Astrocyte (in vitro differentiated cells and primary cell): ENCODE measurements around the gene SOX18. TPM values are rescaled to one million over a fixed set of nuclear protein-coding genes. Genes with fewer than 3 reads are reported as not detected.

Experiments
- DNase-seq: peaks from one replicate; pipeline ENCODE4 v3.0.0-alpha.2; 2010; ENCODE audit warnings: low read depth
- FAIRE-seq: peaks from 2 replicates; lab custom pipeline; 2011; peaks lifted over from hg19 to GRCh38; lab: Jason Lieb, UNC
- H2AFZ ChIP-seq: 2 replicates; pipeline ENCODE4 v1.6.0; 2012; ENCODE audit warnings: low read depth, low read length, inconsistent platforms
- H3K27ac ChIP-seq: 2 replicates; pipeline ENCODE4 v1.5.1; 2011; ENCODE audit warnings: low read depth, low read length, inconsistent platforms
- H3K27me3 ChIP-seq: 2 replicates; pipeline ENCODE4 v1.6.0; 2011; ENCODE audit warnings: low read length, inconsistent platforms; ENCODE audit not compliant: insufficient read depth
- H3K36me3 ChIP-seq: 2 replicates; pipeline ENCODE4 v1.5.1; 2011; ENCODE audit warnings: low read length, inconsistent platforms; ENCODE audit not compliant: insufficient read depth
- H3K4me1 ChIP-seq: 2 replicates; pipeline ENCODE4 v1.5.1; 2011; ENCODE audit warnings: low read length, inconsistent platforms; ENCODE audit not compliant: insufficient read depth
- H3K4me2 ChIP-seq: 2 replicates; pipeline ENCODE4 v1.6.0; 2012; ENCODE audit warnings: low read length, inconsistent platforms
- H3K4me3 ChIP-seq: 2 replicates; pipeline ENCODE4 v1.5.1; 2011; ENCODE audit warnings: low read depth, mild to moderate bottlenecking, low read length, inconsistent platforms; ENCODE audit not compliant: insufficient read depth
- H3K79me2 ChIP-seq: 2 replicates; pipeline ENCODE4 v1.6.0; 2012; ENCODE audit warnings: mild to moderate bottlenecking, low read length, inconsistent platforms; ENCODE audit not compliant: insufficient read depth
- H3K9ac ChIP-seq: 2 replicates; pipeline ENCODE4 v1.6.0; 2012; ENCODE audit warnings: mild to moderate bottlenecking, low read length, inconsistent platforms
- H3K9me3 ChIP-seq: 2 replicates; pipeline ENCODE4 v1.5.1; 2012; ENCODE audit warnings: low read depth, mild to moderate bottlenecking, low read length, inconsistent platforms; ENCODE audit not compliant: insufficient read depth
- H4K20me1 ChIP-seq: 2 replicates; pipeline ENCODE4 v1.6.0; 2012; ENCODE audit warnings: low read length, inconsistent platforms; ENCODE audit not compliant: insufficient read depth
- H3K27ac Mint-ChIP-seq: one replicate; pipeline ENCODE4 v1.8.0; 2021; ENCODE audit warnings: mild to moderate bottlenecking, mixed read lengths; ENCODE audit not compliant: unreplicated experiment
- H3K27me3 Mint-ChIP-seq: one replicate; pipeline ENCODE4 v1.8.0; 2021; ENCODE audit warnings: low read depth, mixed read lengths; ENCODE audit not compliant: unreplicated experiment
- H3K36me3 Mint-ChIP-seq: one replicate; pipeline ENCODE4 v1.8.0; 2021; ENCODE audit warnings: low read depth, mixed read lengths; ENCODE audit not compliant: unreplicated experiment
- H3K4me1 Mint-ChIP-seq: one replicate; pipeline ENCODE4 v1.8.0; 2021; ENCODE audit warnings: low read depth, mixed read lengths; ENCODE audit not compliant: unreplicated experiment
- H3K4me3 Mint-ChIP-seq: one replicate; pipeline ENCODE4 v1.8.0; 2021; ENCODE audit warnings: mild to moderate bottlenecking, moderate library complexity, mixed read lengths; ENCODE audit not compliant: unreplicated experiment
- H3K9me3 Mint-ChIP-seq: one replicate; pipeline ENCODE4 v1.8.0; 2021; ENCODE audit warnings: mild to moderate bottlenecking, mixed read lengths; ENCODE audit not compliant: unreplicated experiment
- EZH2 ChIP-seq: IDR thresholded peaks from 2 replicates; pipeline ENCODE4 v1.6.1; 2012; ENCODE audit warnings: mild to moderate bottlenecking, low read length, inconsistent platforms; ENCODE audit not compliant: insufficient read depth
- total RNA-seq: library from RNA; stranded (reverse); gene quantifications from 2 replicates; pipeline ENCODE4 v1.2.1, GENCODE V29; 2021
- TF ChIP-seq, protein P1 (sequence below): IDR thresholded peaks from 2 replicates; pipeline ENCODE4 v1.5.1; 2011; ENCODE audit warnings: low read depth, mild to moderate bottlenecking, inconsistent platforms, low read length, moderate library complexity; ENCODE audit not compliant: insufficient read depth

SOX18 gene
- total RNA-seq, 1 donor from 2014 or later = 0.52 TPM

GRCh38 chr20:64073476-64074183 lies 24.2 kb upstream of the SOX18 start:
- peaks cover 2% of the 10 kb centered on the region for H3K4me1 ChIP-seq
- H3K4me1 Mint-ChIP-seq = no peaks in the 10 kb centered on the region

GRCh38 chr20:64072498-64073063 lies 23.1 kb upstream of the SOX18 start:
- H3K27me3 Mint-ChIP-seq = no peaks in the 10 kb centered on the region
- FAIRE-seq (no peak), DNase-seq (no peak)
- Histone ChIP-seq H3K9ac (no peak overlapping the region), H3K4me2 (no peak overlapping the region), H4K20me1 (peaks cover 6% of the 10 kb centered on the region), H3K4me3 (no peak overlapping the region), H3K9me3 (no peaks in the 10 kb centered on the region), H3K36me3 (no peaks in the 10 kb centered on the region), H3K27me3 (no peaks in the 10 kb centered on the region), H3K79me2 (no peaks in the 10 kb centered on the region), H3K4me1 (no peaks in the 10 kb centered on the region), H3K27ac (no peak overlapping the region), H2AFZ (no peak overlapping the region)
- no peak overlapping the region for H3K27ac Mint-ChIP-seq
- no peaks in the 10 kb centered on the region for H3K9me3 Mint-ChIP-seq
- H3K36me3 Mint-ChIP-seq = peaks cover 3% of the 10 kb centered on the region
- no peak overlapping the region for H3K4me3 Mint-ChIP-seq
- TF ChIP-seq EZH2 = no peak
- TF ChIP-seq, protein P1, sequence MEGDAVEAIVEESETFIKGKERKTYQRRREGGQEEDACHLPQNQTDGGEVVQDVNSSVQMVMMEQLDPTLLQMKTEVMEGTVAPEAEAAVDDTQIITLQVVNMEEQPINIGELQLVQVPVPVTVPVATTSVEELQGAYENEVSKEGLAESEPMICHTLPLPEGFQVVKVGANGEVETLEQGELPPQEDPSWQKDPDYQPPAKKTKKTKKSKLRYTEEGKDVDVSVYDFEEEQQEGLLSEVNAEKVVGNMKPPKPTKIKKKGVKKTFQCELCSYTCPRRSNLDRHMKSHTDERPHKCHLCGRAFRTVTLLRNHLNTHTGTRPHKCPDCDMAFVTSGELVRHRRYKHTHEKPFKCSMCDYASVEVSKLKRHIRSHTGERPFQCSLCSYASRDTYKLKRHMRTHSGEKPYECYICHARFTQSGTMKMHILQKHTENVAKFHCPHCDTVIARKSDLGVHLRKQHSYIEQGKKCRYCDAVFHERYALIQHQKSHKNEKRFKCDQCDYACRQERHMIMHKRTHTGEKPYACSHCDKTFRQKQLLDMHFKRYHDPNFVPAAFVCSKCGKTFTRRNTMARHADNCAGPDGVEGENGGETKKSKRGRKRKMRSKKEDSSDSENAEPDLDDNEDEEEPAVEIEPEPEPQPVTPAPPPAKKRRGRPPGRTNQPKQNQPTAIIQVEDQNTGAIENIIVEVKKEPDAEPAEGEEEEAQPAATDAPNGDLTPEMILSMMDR = no peak
- no peaks in the 10 kb centered on the region for H3K4me1 Mint-ChIP-seq

More at GRCh38 chr20:64073476-64074183, 24.2 kb upstream of the SOX18 start:
- Histone ChIP-seq H3K36me3 (no peaks in the 10 kb centered on the region), H3K9ac (no peak overlapping the region), H3K4me2 (no peak overlapping the region), H3K4me3 (no peak overlapping the region), H3K27ac (no peak overlapping the region), H4K20me1 (peaks cover 13% of the 10 kb centered on the region), H2AFZ (no peak overlapping the region), H3K79me2 (no peaks in the 10 kb centered on the region), H3K9me3 (no peaks in the 10 kb centered on the region), H3K27me3 (no peaks in the 10 kb centered on the region)
- FAIRE-seq = no peak
- no peak for DNase-seq
- Mint-ChIP-seq H3K4me3 (no peak overlapping the region), H3K36me3 (peaks cover 3% of the 10 kb centered on the region), H3K27ac (no peak overlapping the region), H3K9me3 (no peaks in the 10 kb centered on the region), H3K27me3 (no peaks in the 10 kb centered on the region)
- TF ChIP-seq, protein P1 = no peak
- TF ChIP-seq EZH2 = no peak
